AG04449 (cell line): ENCODE measurements around the gene CD276.
"Not testable (repeated sequence)": the region's sequence is repeated elsewhere in the genome, so short reads cannot be mapped to it uniquely, and the experiment has no call there.

Experiments used
- CTCF ChIA-PET: fragments of 350-600 bp; formaldehyde crosslinking; extraction: SDS; loops from one replicate; lab custom pipeline; 2021; ENCODE audit warnings: antibody characterized with exemption; lab: Yijun Ruan, JAX
- POLR2A ChIA-PET: fragments of 400-600, 350-600 bp; formaldehyde crosslinking; extraction: SDS; loops from one replicate; lab custom pipeline; 2020; ENCODE audit warnings: antibody characterized with exemption, inconsistent platforms; lab: Yijun Ruan, JAX
- DNase-seq: peaks from one replicate; pipeline ENCODE4 v3.0.0-alpha.2; 2010; ENCODE audit warnings: low read depth, low spot score
- H3K4me3 ChIP-seq: 2 replicates; pipeline ENCODE4 v1.5.1; 2011; ENCODE audit warnings: low read depth, mild to moderate bottlenecking, control low read depth, low read length
- CTCF ChIP-seq: IDR thresholded peaks from one replicate; pipeline ENCODE4 v1.5.1; 2011; ENCODE audit warnings: mild to moderate bottlenecking, moderate library complexity, low read length, control low read depth, inconsistent platforms; ENCODE audit not compliant: insufficient read depth; ENCODE audit errors: missing control alignments

The CD276 gene

GRCh38 chr15:73695773-73696640 is 11.8 kb downstream of the CD276 start:
- POLR2A ChIA-PET, result interaction anchor here (1.2 to 2.1 kb wide), 2 partner anchors 10 to 13 kb away, joined by 3 to 11 read pairs; no protein-coding TSS in a partner anchor
- CTCF ChIA-PET, result interaction anchor here (1.0 to 15.4 kb wide), 6 partner anchors 11 to 178 kb away, joined by 3 to 459 read pairs (median 36); partner anchors contain the start of genes CD276, NPTN and TBC1D21
- no peak overlapping the region for H3K4me3 ChIP-seq
- TF ChIP-seq CTCF, result no peak
- DNase-seq, result no peak

- TF ChIP-seq CTCF, result no peak
- DNase-seq, result no peak
- ChIA-PET CTCF (interaction anchor here (5.1 to 15.4 kb wide), 6 partner anchors 10 to 389 kb away, joined by 32 to 459 read pairs (median 141); partner anchors contain the start of genes CD276 and NPTN), POLR2A (interaction anchor here (1.2 to 2.1 kb wide), 3 partner anchors 11 to 63 kb away, joined by 3 to 11 read pairs (median 4); partner anchors contain the start of gene NPTN)
- no peak overlapping the region for H3K4me3 ChIP-seq
Observed at GRCh38 chr15:73696641-73697001, 12.4 kb downstream of the CD276 start.

GRCh38 chr15:73697033-73697467 is 12.9 kb downstream of the CD276 start:
- no peak for TF ChIP-seq CTCF
- POLR2A ChIA-PET, result interaction anchor here (0.7 to 2.1 kb wide), 4 partner anchors 11 to 64 kb away, joined by 3 to 11 read pairs (median 4); partner anchors contain the start of gene NPTN
- DNase-seq, result peak; percentile 44
- CTCF ChIA-PET, result interaction anchor here (0.6 to 15.4 kb wide), 8 partner anchors 10 to 390 kb away, joined by 3 to 459 read pairs (median 52); partner anchors contain the start of genes CD276 and NPTN
- H3K4me3 ChIP-seq, result no peak overlapping the region

- TF ChIP-seq CTCF, result no peak
- POLR2A ChIA-PET, result interaction anchor here (0.5 to 1.1 kb wide), 2 partner anchors 64 to 67 kb away, joined by 3 to 4 read pairs; no protein-coding TSS in a partner anchor
- no peak for DNase-seq
- CTCF ChIA-PET, result interaction anchor here (0.6 to 15.4 kb wide), 52 partner anchors 7 to 458 kb away, joined by 3 to 459 read pairs (median 6); partner anchors contain the start of genes CD276, LOXL1 and NPTN
- H3K4me3 ChIP-seq, result no peak overlapping the region
Observed at GRCh38 chr15:73699249-73700040, 15.3 kb downstream of the CD276 start.

- CTCF ChIA-PET, result interaction anchor here (0.6 to 15.4 kb wide), 57 partner anchors 6 to 459 kb away, joined by 3 to 459 read pairs (median 5); partner anchors contain the start of genes CD276, LOXL1 and NPTN
- H3K4me3 ChIP-seq, result no peak overlapping the region
- peak; percentile 85 for TF ChIP-seq CTCF
- POLR2A ChIA-PET, result interaction anchor here (1.1 kb wide), 1 partner anchor 68 kb away, joined by 3 read pairs; no protein-coding TSS in a partner anchor
- no peak for DNase-seq
Observed at GRCh38 chr15:73700041-73700842, 16.1 kb downstream of the CD276 start.

- H3K4me3 ChIP-seq, DNase-seq: not testable (repeated sequence)
- ChIA-PET CTCF (interaction anchor here (0.6 to 15.4 kb wide), 9 partner anchors 11 to 462 kb away, joined by 3 to 459 read pairs (median 15); partner anchors contain the start of genes CD276 and NPTN), POLR2A (interaction anchor here (1.2 kb wide), 1 partner anchor 11 kb away, joined by 3 read pairs; no protein-coding TSS in a partner anchor)
Observed at GRCh38 chr15:73702311-73703239, 18.4 kb downstream of the CD276 start.

GRCh38 chr15:73703601-73704000 is 19.4 kb downstream of the CD276 start:
- ChIA-PET CTCF (interaction anchor here (1.1 to 15.4 kb wide), 11 partner anchors 8 to 204 kb away, joined by 3 to 459 read pairs (median 7); partner anchors contain the start of genes CD276 and NPTN), POLR2A (interaction anchor here (1.2 kb wide), 1 partner anchor 10 kb away, joined by 3 read pairs; no protein-coding TSS in a partner anchor)
- H3K4me3 ChIP-seq, DNase-seq: not testable (repeated sequence)
